Measurements from ENCODE around the gene TNFSF18. TPM values are rescaled to one million over a fixed set of nuclear protein-coding genes. Genes with fewer than 3 reads are reported as not detected.

The TNFSF18 gene
- total RNA-seq, 1 experiment from 2014 or later, result 0.05 TPM

GRCh38 chr1:173057984-173058383 is 7.2 kb upstream of the TNFSF18 start:
- no peak overlapping the region for H3K4me3 ChIP-seq
- H3K36me3 ChIP-seq, result no peaks in the 10 kb centered on the region
- no peaks in the 10 kb centered on the region; the same call in 1 of the 2 replicates for H3K9me3 ChIP-seq (replicated peaks)
- H3K27ac ChIP-seq, result no peak overlapping the region
- peaks cover 16% of the 10 kb centered on the region for H3K4me1 ChIP-seq (replicated peaks)
- no peaks in the 10 kb centered on the region for H3K27me3 ChIP-seq (replicated peaks)
- no peak for DNase-seq (ENCODE audit: low read depth in 1 of 2, low spot score in 2 of 2)

GRCh38 chr1:173056365-173056764 is 5.6 kb upstream of the TNFSF18 start:
- H3K27ac ChIP-seq, result no peak overlapping the region
- H3K9me3 ChIP-seq (replicated peaks), result no peaks in the 10 kb centered on the region; the same call in 1 of the 2 replicates
- no peaks in the 10 kb centered on the region for H3K27me3 ChIP-seq (replicated peaks)
- H3K4me1 ChIP-seq (replicated peaks), result peaks cover 7% of the 10 kb centered on the region
- H3K4me3 ChIP-seq, result no peak overlapping the region
- H3K36me3 ChIP-seq, result no peaks in the 10 kb centered on the region
- DNase-seq (ENCODE audit: low read depth in 1 of 2, low spot score in 2 of 2), result no peak

- no peak for DNase-seq (ENCODE audit: low read depth in 1 of 2, low spot score in 2 of 2)
- Histone ChIP-seq H3K4me1 (replicated peaks) (peaks cover 30% of the 10 kb centered on the region), H3K4me3 (no peak overlapping the region), H3K9me3 (replicated peaks) (no peaks in the 10 kb centered on the region), H3K36me3 (no peaks in the 10 kb centered on the region), H3K27ac (no peak overlapping the region), H3K27me3 (replicated peaks) (no peaks in the 10 kb centered on the region)
Observed at GRCh38 chr1:173052681-173053196, 2.0 kb upstream of the TNFSF18 start.

- DNase-seq (ENCODE audit: low read depth in 1 of 2, low spot score in 2 of 2), result no peak
- H3K27ac ChIP-seq, result no peak overlapping the region
- no peaks in the 10 kb centered on the region for H3K27me3 ChIP-seq (replicated peaks)
- peaks cover 34% of the 10 kb centered on the region for H3K4me1 ChIP-seq (replicated peaks)
- no peaks in the 10 kb centered on the region for H3K36me3 ChIP-seq
- H3K4me3 ChIP-seq, result no peak overlapping the region
- H3K9me3 ChIP-seq (replicated peaks), result no peaks in the 10 kb centered on the region
Observed at GRCh38 chr1:173049322-173049633, 1.5 kb downstream of the TNFSF18 start.

GRCh38 chr1:173048621-173049321 is 2.0 kb downstream of the TNFSF18 start:
- Histone ChIP-seq H3K9me3 (replicated peaks) (no peaks in the 10 kb centered on the region), H3K27me3 (replicated peaks) (no peaks in the 10 kb centered on the region), H3K4me3 (no peak overlapping the region), H3K27ac (peak overlapping the region; percentile 26), H3K36me3 (no peaks in the 10 kb centered on the region), H3K4me1 (replicated peaks) (peaks cover 39% of the 10 kb centered on the region)
- peak in 1 of 2 experiments; percentile 30 for DNase-seq (ENCODE audit: low read depth in 1 of 2, low spot score in 2 of 2)

- no peak for DNase-seq (ENCODE audit: low read depth in 1 of 2, low spot score in 2 of 2)
- no peaks in the 10 kb centered on the region for H3K9me3 ChIP-seq (replicated peaks)
Observed at GRCh38 chr1:173044656-173045055, 6.1 kb downstream of the TNFSF18 start.

GRCh38 chr1:173043253-173043652 is 7.5 kb downstream of the TNFSF18 start:
- H3K4me3 ChIP-seq, result no peak overlapping the region
- H3K27ac ChIP-seq, result peak overlapping the region; percentile 97
- DNase-seq (ENCODE audit: low read depth in 1 of 2, low spot score in 2 of 2), result no peak
- peaks cover 31% of the 10 kb centered on the region for H3K4me1 ChIP-seq (replicated peaks)
- H3K9me3 ChIP-seq (replicated peaks), result no peaks in the 10 kb centered on the region
- H3K36me3 ChIP-seq, result no peaks in the 10 kb centered on the region
- no peaks in the 10 kb centered on the region for H3K27me3 ChIP-seq (replicated peaks)

More at GRCh38 chr1:173044656-173045055, 6.1 kb downstream of the TNFSF18 start:
- no peaks in the 10 kb centered on the region for H3K27me3 ChIP-seq (replicated peaks)
- no peak overlapping the region for H3K27ac ChIP-seq
- no peaks in the 10 kb centered on the region for H3K36me3 ChIP-seq
- H3K4me1 ChIP-seq (replicated peaks), result peaks cover 39% of the 10 kb centered on the region
- H3K4me3 ChIP-seq, result no peak overlapping the region

GRCh38 chr1:173042806-173043205 is 7.9 kb downstream of the TNFSF18 start:
- peak overlapping the region; percentile 97 for H3K27ac ChIP-seq
- H3K4me1 ChIP-seq (replicated peaks), result peaks cover 28% of the 10 kb centered on the region
- H3K27me3 ChIP-seq (replicated peaks), result no peaks in the 10 kb centered on the region
- no peaks in the 10 kb centered on the region for H3K36me3 ChIP-seq
- peak; percentile 71 to 98 for DNase-seq (ENCODE audit: low read depth in 1 of 2, low spot score in 2 of 2)
- H3K4me3 ChIP-seq, result no peak overlapping the region
- no peaks in the 10 kb centered on the region for H3K9me3 ChIP-seq (replicated peaks)

GRCh38 chr1:173039626-173040025 is 11.1 kb downstream of the TNFSF18 start:
- Histone ChIP-seq H3K27ac (no peak overlapping the region), H3K36me3 (no peaks in the 10 kb centered on the region), H3K9me3 (replicated peaks) (no peaks in the 10 kb centered on the region; the same call in 1 of the 2 replicates), H3K4me3 (no peak overlapping the region), H3K27me3 (replicated peaks) (no peaks in the 10 kb centered on the region), H3K4me1 (replicated peaks) (peaks cover 28% of the 10 kb centered on the region)
- DNase-seq (ENCODE audit: low read depth in 1 of 2, low spot score in 2 of 2), result no peak

GRCh38 chr1:173038875-173039554 is 11.7 kb downstream of the TNFSF18 start:
- Histone ChIP-seq H3K4me3 (no peak overlapping the region), H3K9me3 (replicated peaks) (no peaks in the 10 kb centered on the region; the same call in 1 of the 2 replicates), H3K36me3 (no peaks in the 10 kb centered on the region), H3K4me1 (replicated peaks) (peaks cover 21% of the 10 kb centered on the region), H3K27me3 (replicated peaks) (no peaks in the 10 kb centered on the region), H3K27ac (no peak overlapping the region)
- DNase-seq (ENCODE audit: low read depth in 1 of 2, low spot score in 2 of 2), result no peak

- no peak for DNase-seq (ENCODE audit: low read depth in 1 of 2, low spot score in 2 of 2)
- H3K4me3 ChIP-seq, result no peak overlapping the region
- H3K36me3 ChIP-seq, result no peaks in the 10 kb centered on the region
- H3K4me1 ChIP-seq (replicated peaks), result no peaks in the 10 kb centered on the region
- H3K27me3 ChIP-seq (replicated peaks), result no peaks in the 10 kb centered on the region
- no peaks in the 10 kb centered on the region for H3K9me3 ChIP-seq (replicated peaks)
- H3K27ac ChIP-seq, result no peak overlapping the region
Observed at GRCh38 chr1:173024543-173024942, 26.2 kb downstream of the TNFSF18 start.

GRCh38 chr1:173023343-173023742 is 27.4 kb downstream of the TNFSF18 start:
- H3K36me3 ChIP-seq, result no peaks in the 10 kb centered on the region
- H3K4me1 ChIP-seq (replicated peaks), result no peaks in the 10 kb centered on the region
- no peaks in the 10 kb centered on the region for H3K27me3 ChIP-seq (replicated peaks)
- no peak overlapping the region for H3K4me3 ChIP-seq
- no peaks in the 10 kb centered on the region for H3K9me3 ChIP-seq (replicated peaks)
- DNase-seq (ENCODE audit: low read depth in 1 of 2, low spot score in 2 of 2), result no peak
- H3K27ac ChIP-seq, result no peak overlapping the region

GRCh38 chr1:173020138-173020750 is 30.5 kb downstream of the TNFSF18 start:
- no peaks in the 10 kb centered on the region for H3K27me3 ChIP-seq (replicated peaks)
- no peak for DNase-seq (ENCODE audit: low read depth in 1 of 2, low spot score in 2 of 2)

GRCh38 chr1:173017792-173018191 is 32.9 kb downstream of the TNFSF18 start:
- Histone ChIP-seq H3K27ac (no peak overlapping the region), H3K9me3 (replicated peaks) (no peaks in the 10 kb centered on the region), H3K4me3 (no peak overlapping the region), H3K4me1 (replicated peaks) (peaks cover 5% of the 10 kb centered on the region; the same call in 1 of the 2 replicates), H3K36me3 (no peaks in the 10 kb centered on the region), H3K27me3 (replicated peaks) (no peaks in the 10 kb centered on the region)
- no peak for DNase-seq (ENCODE audit: low read depth in 1 of 2, low spot score in 2 of 2)

More at GRCh38 chr1:173020138-173020750, 30.5 kb downstream of the TNFSF18 start:
- no peak overlapping the region for H3K27ac ChIP-seq
- no peaks in the 10 kb centered on the region for H3K9me3 ChIP-seq (replicated peaks)
- H3K4me1 ChIP-seq (replicated peaks), result peaks cover 5% of the 10 kb centered on the region; the same call in 1 of the 2 replicates
- H3K4me3 ChIP-seq, result no peak overlapping the region
- no peaks in the 10 kb centered on the region for H3K36me3 ChIP-seq

All from SJSA1 (cell line).